GM19397 (cell line): ENCODE data around the gene CD82.
"Not testable (repeated sequence)": the region's sequence is repeated elsewhere in the genome, so short reads cannot be mapped to it uniquely, and the experiment has no call there.

Experiments used
- ATAC-seq: cut with Tn5 transposase; IDR thresholded peaks from one replicate; pipeline ENCODE4 v1.9.1; 2021; ENCODE audit warnings: mild to moderate bottlenecking, moderate library complexity; ENCODE audit not compliant: unreplicated experiment

CD82 gene

DNA sequence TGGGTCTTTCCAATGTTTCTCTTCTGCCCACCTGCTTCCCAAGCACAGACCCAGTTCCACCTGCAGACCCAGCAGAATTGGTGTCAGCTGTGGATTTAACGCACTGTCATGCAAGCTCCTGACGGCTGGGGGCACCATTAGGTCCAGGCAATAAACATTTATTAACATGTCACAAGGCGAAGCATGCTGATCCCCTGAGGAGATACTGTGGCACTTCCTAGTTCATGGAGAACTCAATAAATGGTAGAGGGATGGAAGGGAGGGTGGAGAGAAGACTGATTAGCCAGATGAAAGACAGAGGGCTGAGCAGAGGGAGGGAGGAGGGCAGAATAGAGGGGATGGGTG lies 93.0 kb downstream of the CD82 start:
- ATAC-seq, result no peak

DNA sequence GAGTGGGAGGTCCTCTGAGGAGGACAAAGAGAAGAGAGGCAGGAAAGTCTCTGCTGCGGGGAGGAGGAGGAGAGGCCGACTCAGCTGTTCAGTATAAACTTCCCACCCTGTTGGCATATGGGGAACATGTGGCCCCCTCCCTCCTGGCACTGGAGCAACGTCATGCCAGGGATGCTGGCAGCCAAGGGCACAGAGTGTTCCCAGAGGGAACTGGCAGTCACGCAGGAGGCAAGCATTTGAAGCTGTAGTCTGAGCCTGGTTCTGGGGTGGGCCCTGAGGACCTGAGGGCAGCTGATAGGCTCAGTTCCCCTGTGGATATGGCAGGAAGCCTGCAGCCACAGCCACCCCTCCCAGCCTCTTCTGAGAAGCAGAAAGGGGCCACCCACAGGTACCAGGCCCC lies 94.2 kb downstream of the CD82 start:
- ATAC-seq, result no peak

DNA sequence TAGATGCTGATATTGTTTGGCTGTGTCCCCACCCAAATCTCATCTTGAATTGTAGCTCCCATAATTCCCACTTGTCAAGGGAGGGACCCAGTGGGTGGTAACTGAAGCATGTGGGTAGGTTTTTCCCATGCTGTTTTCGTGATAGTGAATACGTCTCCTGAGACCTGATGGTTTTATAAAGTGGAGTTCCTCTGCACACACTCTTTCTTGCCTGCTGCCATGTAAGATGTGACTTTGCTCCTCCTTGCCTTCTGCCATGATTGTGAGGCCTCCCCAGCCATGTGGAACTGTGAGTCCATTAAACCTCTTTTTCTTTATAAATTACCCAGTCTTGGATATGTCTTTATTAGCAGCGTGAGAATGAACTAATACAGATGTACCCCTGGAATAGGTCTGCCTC lies 95.1 kb downstream of the CD82 start:
- ATAC-seq, result not testable (repeated sequence)

DNA sequence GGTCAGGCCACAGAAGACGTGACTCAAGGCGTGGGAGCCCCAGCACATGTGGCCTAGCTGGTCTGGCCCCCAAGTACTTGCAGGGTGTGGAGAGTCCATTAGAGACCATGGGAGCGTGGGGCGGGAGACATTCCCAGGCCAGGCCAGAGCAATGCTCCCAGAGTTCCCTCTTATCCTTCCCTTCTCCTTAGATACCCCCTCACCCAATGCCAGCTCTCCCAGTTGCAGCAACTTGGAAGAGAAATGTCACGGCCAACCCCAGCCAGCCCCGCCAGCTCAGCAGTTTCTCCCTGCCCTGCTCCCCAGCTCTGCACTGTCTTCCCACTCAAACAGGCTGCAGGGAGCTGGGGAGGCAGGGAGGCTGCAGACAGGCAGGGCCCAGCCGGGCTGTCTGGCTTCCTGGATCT lies 95.9 kb downstream of the CD82 start:
- ATAC-seq, result no peak
